IMR-90 (cell line): ENCODE data around the gene B3GAT2. TPM values are rescaled to one million over a fixed set of nuclear protein-coding genes. Genes with fewer than 3 reads are reported as not detected.

Experiments used
- ATAC-seq: fragments of 200-7000 bp; cut with Tn5 transposase; 2 replicates; pipeline ENCODE4 v1.9.1; 2020; ENCODE audit warnings: low read depth, mild to moderate bottlenecking, moderate library complexity
- BruUV-seq: library from RNA; stranded (reverse); fragments of 400-500 nt; replicated peaks from 2 replicates; lab custom pipeline; 2021; lab: Mats Ljungman, UMichigan
- CTCF ChIA-PET: fragments of 300-600 bp; formaldehyde crosslinking; extraction: SDS; loops from one replicate; lab custom pipeline; 2021; ENCODE audit warnings: antibody characterized with exemption; lab: Yijun Ruan, JAX
- POLR2A ChIA-PET: fragments of 300-600 bp; sonication (Branson Sonifier 250); formaldehyde crosslinking; loops from one replicate; lab custom pipeline; 2022; ENCODE audit warnings: antibody characterized with exemption; ENCODE audit not compliant: unreplicated experiment; lab: Charles Lee
- DNase-seq: peaks from one replicate; pipeline ENCODE4 v3.0.0; 2013
- H2AFZ ChIP-seq: replicated peaks from 2 replicates; pipeline ENCODE3; 2013; ENCODE audit warnings: low read length, mild to moderate bottlenecking; ENCODE audit not compliant: poor library complexity
- H2AK5ac ChIP-seq: 2 replicates; pipeline ENCODE4 v1.6.1; 2013; ENCODE audit warnings: low read depth, low read length, inconsistent platforms
- H2AK9ac ChIP-seq: replicated peaks from 2 replicates; pipeline ENCODE3; 2013; ENCODE audit warnings: mild to moderate bottlenecking, low read depth, low read length, moderate library complexity; ENCODE audit not compliant: poor library complexity
- H2BK120ac ChIP-seq: 2 replicates; pipeline ENCODE4 v1.6.1; 2013; ENCODE audit warnings: low read depth, low read length, inconsistent platforms
- H2BK15ac ChIP-seq: 3 replicates; pipeline ENCODE4 v1.6.1; 2013; ENCODE audit warnings: low read depth, low read length, inconsistent platforms
- H2BK20ac ChIP-seq: 2 replicates; pipeline ENCODE4 v1.6.1; 2013; ENCODE audit warnings: low read depth, mild to moderate bottlenecking, inconsistent platforms, low read length, moderate library complexity
- H2BK5ac ChIP-seq: 2 replicates; pipeline ENCODE4 v1.6.1; 2013; ENCODE audit warnings: mild to moderate bottlenecking, low read depth, low read length, inconsistent platforms; ENCODE audit not compliant: poor library complexity, severe bottlenecking
- H3K14ac ChIP-seq: replicated peaks from 2 replicates; pipeline ENCODE4 v1.6.1; 2013; ENCODE audit warnings: low read depth, low read length, inconsistent platforms
- H3K18ac ChIP-seq: 2 replicates; pipeline ENCODE4 v1.6.1; 2013; ENCODE audit warnings: low read depth, low read length, control low read depth
- H3K23ac ChIP-seq: 2 replicates; pipeline ENCODE4 v1.6.1; 2013; ENCODE audit warnings: low read depth, low read length, inconsistent platforms
- H3K27ac ChIP-seq: 2 replicates; pipeline ENCODE4 v1.5.1; 2013; ENCODE audit warnings: mild to moderate bottlenecking, control low read depth, low read length; ENCODE audit not compliant: insufficient read depth
- H3K27me3 ChIP-seq: 2 replicates; pipeline ENCODE4 v1.6.1; 2013; ENCODE audit warnings: low read length; ENCODE audit not compliant: control insufficient read depth, insufficient read depth
- H3K36me3 ChIP-seq: 2 replicates; pipeline ENCODE4 v1.6.1; 2013; ENCODE audit warnings: low read length, mixed read lengths; ENCODE audit not compliant: control insufficient read depth, insufficient read depth
- H3K4ac ChIP-seq: 2 replicates; pipeline ENCODE4 v1.6.1; 2013; ENCODE audit warnings: low read depth, low read length, inconsistent platforms
- H3K4me1 ChIP-seq: 2 replicates; pipeline ENCODE4 v1.6.1; 2013; ENCODE audit warnings: low read length, mixed read lengths; ENCODE audit not compliant: control insufficient read depth, insufficient read depth
- H3K4me2 ChIP-seq: 2 replicates; pipeline ENCODE4 v1.6.1; 2013; ENCODE audit warnings: low read depth, mild to moderate bottlenecking, control low read depth, low read length, moderate library complexity
- H3K4me3 ChIP-seq: 2 replicates; pipeline ENCODE4 v1.5.1; 2013; ENCODE audit warnings: low read depth, mild to moderate bottlenecking, control low read depth, low read length, moderate library complexity; ENCODE audit not compliant: insufficient read depth
- H3K56ac ChIP-seq: 2 replicates; pipeline ENCODE4 v1.6.1; 2013; ENCODE audit warnings: low read length, inconsistent platforms; ENCODE audit not compliant: insufficient read depth; ENCODE audit errors: extremely low read depth
- H3K79me1 ChIP-seq, 2 experiments: 2 replicates each; pipeline ENCODE4 v1.6.1; 2013; ENCODE audit warnings: low read length in 2 of 2, inconsistent platforms in 1 of 2, low read depth in 1 of 2
- H3K9ac ChIP-seq: 2 replicates; pipeline ENCODE4 v1.6.1; 2013; ENCODE audit warnings: low read depth, low read length, control low read depth
- H3K9me1 ChIP-seq: 2 replicates; pipeline ENCODE4 v1.6.1; 2013; ENCODE audit warnings: low read length, inconsistent platforms; ENCODE audit not compliant: insufficient read depth
- H3K9me3 ChIP-seq: 2 replicates; pipeline ENCODE4 v1.6.1; 2013; ENCODE audit warnings: low read length; ENCODE audit not compliant: control insufficient read depth, insufficient read depth
- H4K20me1 ChIP-seq: 2 replicates; pipeline ENCODE4 v1.6.1; 2013; ENCODE audit warnings: low read length, inconsistent platforms; ENCODE audit not compliant: insufficient read depth
- H4K5ac ChIP-seq: 2 replicates; pipeline ENCODE4 v1.6.1; 2013; ENCODE audit warnings: mild to moderate bottlenecking, low read depth, low read length, control low read depth
- H4K8ac ChIP-seq, 2 experiments: 2 replicates each; pipeline ENCODE4 v1.6.1; 2013; ENCODE audit warnings: low read depth in 2 of 2, low read length in 2 of 2, control low read depth in 1 of 2, inconsistent platforms in 1 of 2
- H4K91ac ChIP-seq: 2 replicates; pipeline ENCODE4 v1.6.1; 2013; ENCODE audit warnings: low read depth, low read length, inconsistent platforms; ENCODE audit not compliant: insufficient read depth
- BHLHE40 ChIP-seq: fragments of 150-350 bp; IDR thresholded peaks from 2 replicates; pipeline ENCODE4 v1.6.1; 2016; ENCODE audit warnings: mild to moderate bottlenecking, low read depth, low read length
- NFE2L2 ChIP-seq: fragments of 150-350 bp; IDR thresholded peaks from 2 replicates; pipeline ENCODE4 v1.6.1; 2016; ENCODE audit warnings: low read depth, mild to moderate bottlenecking, low read length
- RCOR1 ChIP-seq: IDR thresholded peaks from 2 replicates; pipeline ENCODE4 v1.6.1; 2012; ENCODE audit warnings: mild to moderate bottlenecking, low read length, improper control_type of control experiment; ENCODE audit not compliant: insufficient replicate concordance
- WGBS, 2 experiments: methylation state at CpG; one replicate each; pipeline versions ENCODE4 v1.1.5 to v1.1.7; 2013; ENCODE audit warnings: missing lambda C conversion rate in 2 of 2; ENCODE audit not compliant: insufficient read length in 1 of 2; ENCODE audit errors: extremely low coverage in 2 of 2; 5-methylcytosine and 5-hydroxymethylcytosine counted together
- dilution Hi-C: fragments of 300-500 bp; cut with HindIII; formaldehyde crosslinking; loops from one replicate; pipeline ENCODE4 v1.14.3; 2018; ENCODE audit warnings: low sequenced_read_pairs; ENCODE audit not compliant: unreplicated experiment
- in situ Hi-C: fragments of 300-500 bp; cut with MboI; formaldehyde crosslinking; loops from 3 replicates; pipeline ENCODE4 v1.14.3; 2019; ENCODE audit warnings: low sequenced_read_pairs, inconsistent platforms, mixed read lengths
- intact Hi-C: fragments of 100-400 bp; cut with micrococcal nuclease; formaldehyde crosslinking; loops from 2 replicates; pipeline ENCODE4 v1.10.0; 2022
- polyA plus RNA-seq, 3 experiments: library from polyadenylated mRNA; depleted of rRNA; stranded (reverse); fragments of >200 nt; gene quantifications; 2 replicates each; pipeline ENCODE4 v1.2.3, GENCODE V29; 2012; ENCODE audit warnings: low replicate concordance in 1 of 3
- total RNA-seq: library from RNA; depleted of rRNA; stranded (reverse); fragments of >200 nt; gene quantifications from 2 replicates; pipeline ENCODE4 v1.2.3, GENCODE V29; 2012

Gene B3GAT2
- total and polyA plus RNA-seq, 2 of the 4 experiments (the other 2 are of a cell fraction), result 0.02 TPM; not detected in 1

DNA sequence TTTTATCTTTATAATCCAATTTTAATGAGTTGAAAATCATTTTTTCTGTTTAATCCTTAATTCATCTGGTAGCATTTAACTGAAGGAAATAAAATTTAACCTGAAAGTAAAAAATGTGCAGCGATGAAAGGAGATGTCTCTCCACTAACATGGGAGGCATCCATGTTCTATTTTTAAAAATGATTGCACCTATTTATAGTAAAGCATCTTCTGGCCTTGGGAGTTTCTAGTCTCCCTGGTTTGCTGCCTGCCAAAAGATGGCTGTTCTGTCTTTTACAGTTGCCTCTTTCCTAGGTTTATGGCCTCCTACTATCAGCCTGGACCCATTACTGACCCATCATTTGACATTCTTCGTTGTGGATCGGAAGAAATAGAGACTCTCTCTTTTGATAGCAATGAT lies 143.0 kb downstream of the B3GAT2 start:
- no peak overlapping the region for H2BK20ac ChIP-seq
- no peak overlapping the region for H3K23ac ChIP-seq
- H3K18ac ChIP-seq, result no peak overlapping the region
- no peak overlapping the region for H2BK5ac ChIP-seq
- no peak overlapping the region for H3K9ac ChIP-seq
- no peaks in the 10 kb centered on the region for H3K36me3 ChIP-seq
- H3K79me1 ChIP-seq, result no peaks in the 10 kb centered on the region
- H3K4me1 ChIP-seq, result no peaks in the 10 kb centered on the region
- no peak overlapping the region for H2BK15ac ChIP-seq
- no TSS peak for BruUV-seq
- DNase-seq, result no peak
- ChIA-PET CTCF (no interaction called here), POLR2A (no interaction called here)
- no peak overlapping the region for H3K4me3 ChIP-seq
- H3K27me3 ChIP-seq, result no peaks in the 10 kb centered on the region
- H3K9me1 ChIP-seq, result no peaks in the 10 kb centered on the region
- H4K5ac ChIP-seq, result no peak overlapping the region
- H4K91ac ChIP-seq, result no peak overlapping the region
- H3K4me2 ChIP-seq, result no peak overlapping the region
- no peak overlapping the region for H2AK9ac ChIP-seq
- H2BK120ac ChIP-seq, result no peak overlapping the region
- dilution Hi-C loops, result no loop called here
- in situ Hi-C loops, result no loop called here
- H4K8ac ChIP-seq, result no peak overlapping the region
- H2AFZ ChIP-seq, result no peak overlapping the region
- intact Hi-C loops, result no loop called here
- no peak overlapping the region for H3K27ac ChIP-seq
- H3K9me3 ChIP-seq, result no peaks in the 10 kb centered on the region
- no peak overlapping the region for H3K14ac ChIP-seq
- no peak overlapping the region for H2AK5ac ChIP-seq
- TF ChIP-seq BHLHE40 (no peak), NFE2L2 (no peak), RCOR1 (no peak)
- H4K20me1 ChIP-seq, result no peaks in the 10 kb centered on the region
- no peak overlapping the region for H3K56ac ChIP-seq
- no CpG with 5 or more reads among the region's 3 CpGs for WGBS, 2 experiments
- ATAC-seq, result no peak
- H3K4ac ChIP-seq, result no peak overlapping the region
